Measurements from ENCODE around the gene FOXJ2. TPM values are rescaled to one million over a fixed set of nuclear protein-coding genes. Genes with fewer than 3 reads are reported as not detected.
"Not testable (repeated sequence)": the region's sequence is repeated elsewhere in the genome, so short reads cannot be mapped to it uniquely, and the experiment has no call there.

Gene FOXJ2
- total and polyA plus RNA-seq, 4 experiments from 2014 or later, result 4.8 to 33.4 (median 25.3) TPM

DNA sequence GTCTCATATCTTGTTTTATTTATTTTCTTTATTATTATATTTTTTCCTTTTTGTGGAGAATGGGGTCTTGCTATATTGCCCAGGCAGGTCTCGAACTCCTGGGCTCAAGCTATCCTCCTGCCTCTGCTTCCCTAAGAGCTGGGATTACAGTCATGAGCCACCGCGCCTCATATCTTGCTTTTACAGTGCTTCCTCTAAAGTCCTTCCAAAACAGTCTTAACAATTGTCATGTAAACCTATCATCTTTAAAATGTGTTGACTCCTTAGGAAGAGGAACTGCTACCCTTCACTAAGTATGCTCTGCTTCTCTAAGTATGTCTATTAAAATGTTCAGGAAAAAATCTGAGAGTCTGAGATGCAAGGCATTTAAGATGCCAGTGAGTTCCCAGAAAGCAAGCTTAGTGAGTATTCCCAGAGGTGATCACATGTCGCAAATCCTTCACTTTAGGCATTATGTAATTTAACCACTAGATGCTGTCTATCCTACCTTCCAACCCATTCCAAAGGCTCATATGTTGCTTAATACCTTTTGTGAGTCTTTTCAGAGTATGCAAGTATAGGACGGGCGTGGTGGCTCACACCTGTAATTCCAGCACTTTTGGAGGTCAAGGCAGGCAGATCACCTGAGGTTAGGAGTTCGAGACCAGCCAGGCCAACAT is 19.7 kb upstream of the FOXJ2 start:
- Mint-ChIP-seq H3K27me3 (peaks cover 18 to 35% of the 10 kb centered on the region in 2 donors), H3K4me1 (peaks cover 0 to 3% (median 0%) of the 10 kb centered on the region in 4 donors), H3K9me3 (no peaks in the 10 kb centered on the region), H3K4me3 (no peak overlapping the region), H3K27ac (no peak overlapping the region), H3K36me3 (no peaks in the 10 kb centered on the region)
- Histone ChIP-seq H3K36me3 (ENCODE audit: insufficient read depth, low read length) (no peaks in the 10 kb centered on the region), H3K27me3 (ENCODE audit: insufficient read depth, low read length) (no peaks in the 10 kb centered on the region), H3K4me3 (ENCODE audit: low read length in 2 of 2) (no peak overlapping the region), H3K27ac (ENCODE audit: low read depth, low read length) (no peak overlapping the region), H3K9me3 (ENCODE audit: control insufficient read depth in 1 of 2, low read length in 2 of 2) (no peaks in the 10 kb centered on the region), H3K4me1 (ENCODE audit: insufficient read depth, low read length) (no peaks in the 10 kb centered on the region)
- no peak for DNase-seq
- intact Hi-C loops (cut with micrococcal nuclease), result no loop called here
- POLR2A ChIA-PET (ENCODE audit: partially characterized antibody), result no interaction called here
- CTCF ChIA-PET (ENCODE audit: partially characterized antibody), result interaction anchor here (1.0 kb wide), 1 partner anchor 66 kb away, joined by 3 read pairs; no protein-coding TSS in a partner anchor

DNA sequence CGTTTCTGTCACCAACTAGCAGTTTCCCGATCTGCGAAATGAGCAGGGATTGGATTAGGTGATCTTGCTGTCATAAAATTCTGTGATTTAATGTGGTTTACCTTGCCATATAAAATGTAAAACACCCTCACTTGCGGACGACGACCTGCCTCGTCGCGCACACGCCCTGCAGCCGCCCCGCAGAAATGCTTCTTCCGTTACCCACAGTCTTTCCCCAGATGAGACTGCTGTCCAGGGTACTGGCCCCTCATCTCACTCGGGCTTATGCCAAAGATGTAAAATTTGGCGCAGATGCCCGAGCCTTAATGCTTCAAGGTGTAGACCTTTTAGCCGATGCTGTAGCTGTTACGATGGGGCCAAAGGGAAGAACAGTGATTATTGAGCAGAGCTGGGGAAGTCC is 17.7 kb upstream of the FOXJ2 start:
- Histone ChIP-seq H3K36me3 (ENCODE audit: insufficient read depth, low read length) (no peaks in the 10 kb centered on the region), H3K9me3 (ENCODE audit: control insufficient read depth in 1 of 2, low read length in 2 of 2) (no peaks in the 10 kb centered on the region), H3K27ac (ENCODE audit: low read depth, low read length) (no peak overlapping the region), H3K4me3 (ENCODE audit: low read length in 2 of 2) (no peak overlapping the region), H3K27me3 (ENCODE audit: insufficient read depth, low read length) (no peaks in the 10 kb centered on the region), H3K4me1 (ENCODE audit: insufficient read depth, low read length) (peaks cover 10% of the 10 kb centered on the region)
- ChIA-PET CTCF (ENCODE audit: partially characterized antibody) (interaction anchor here (1.0 to 1.5 kb wide), 3 partner anchors 19 to 81 kb away, joined by 3 to 4 read pairs (median 3); no protein-coding TSS in a partner anchor), POLR2A (ENCODE audit: partially characterized antibody) (no interaction called here)
- intact Hi-C loops (cut with micrococcal nuclease), result no loop called here
- no peak for DNase-seq
- no peak overlapping the region for H3K27ac Mint-ChIP-seq
- no peaks in the 10 kb centered on the region for H3K9me3 Mint-ChIP-seq
- no peaks in the 10 kb centered on the region for H3K36me3 Mint-ChIP-seq
- H3K4me1 Mint-ChIP-seq, result peaks cover 4 to 10% (median 5%) of the 10 kb centered on the region in 4 donors
- no peak overlapping the region for H3K4me3 Mint-ChIP-seq
- H3K27me3 Mint-ChIP-seq, result peaks cover 18 to 36% of the 10 kb centered on the region in 2 donors

DNA sequence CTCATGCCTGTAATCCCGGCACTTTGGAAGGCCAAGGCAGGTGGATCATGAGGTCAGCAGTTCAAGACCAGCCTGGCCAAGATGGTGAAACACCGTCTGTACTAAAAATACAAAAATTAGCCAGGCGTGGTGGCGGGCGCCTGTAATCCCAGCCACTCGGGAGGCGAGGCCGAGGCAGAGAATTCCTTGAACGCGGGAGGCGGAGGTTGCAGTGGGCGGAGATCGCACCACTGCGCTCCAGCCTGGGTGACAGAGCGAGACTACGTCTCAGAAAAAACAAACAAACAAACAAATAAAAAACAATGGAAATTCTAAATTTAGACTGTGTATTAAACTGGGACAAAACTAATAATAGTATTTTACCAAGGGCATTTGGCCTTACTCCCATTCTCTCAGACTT is 14.3 kb upstream of the FOXJ2 start:
- DNase-seq; H3K9me3 Mint-ChIP-seq; H3K9me3 ChIP-seq (ENCODE audit: control insufficient read depth in 1 of 2, low read length in 2 of 2); POLR2A ChIA-PET (ENCODE audit: partially characterized antibody); H3K36me3 Mint-ChIP-seq; H3K4me1 ChIP-seq (ENCODE audit: insufficient read depth, low read length); H3K27ac Mint-ChIP-seq; intact Hi-C loops (cut with micrococcal nuclease); H3K27me3 ChIP-seq (ENCODE audit: insufficient read depth, low read length); H3K36me3 ChIP-seq (ENCODE audit: insufficient read depth, low read length); H3K27ac ChIP-seq (ENCODE audit: low read depth, low read length); H3K4me3 ChIP-seq (ENCODE audit: low read length in 2 of 2); H3K4me1 Mint-ChIP-seq; CTCF ChIA-PET (ENCODE audit: partially characterized antibody): not testable (repeated sequence)
- peaks cover 13 to 29% of the 10 kb centered on the region in 2 donors for H3K27me3 Mint-ChIP-seq
- peak overlapping the region in 7 of 8 donors; percentile 35 to 71 (median 51) for H3K4me3 Mint-ChIP-seq

DNA sequence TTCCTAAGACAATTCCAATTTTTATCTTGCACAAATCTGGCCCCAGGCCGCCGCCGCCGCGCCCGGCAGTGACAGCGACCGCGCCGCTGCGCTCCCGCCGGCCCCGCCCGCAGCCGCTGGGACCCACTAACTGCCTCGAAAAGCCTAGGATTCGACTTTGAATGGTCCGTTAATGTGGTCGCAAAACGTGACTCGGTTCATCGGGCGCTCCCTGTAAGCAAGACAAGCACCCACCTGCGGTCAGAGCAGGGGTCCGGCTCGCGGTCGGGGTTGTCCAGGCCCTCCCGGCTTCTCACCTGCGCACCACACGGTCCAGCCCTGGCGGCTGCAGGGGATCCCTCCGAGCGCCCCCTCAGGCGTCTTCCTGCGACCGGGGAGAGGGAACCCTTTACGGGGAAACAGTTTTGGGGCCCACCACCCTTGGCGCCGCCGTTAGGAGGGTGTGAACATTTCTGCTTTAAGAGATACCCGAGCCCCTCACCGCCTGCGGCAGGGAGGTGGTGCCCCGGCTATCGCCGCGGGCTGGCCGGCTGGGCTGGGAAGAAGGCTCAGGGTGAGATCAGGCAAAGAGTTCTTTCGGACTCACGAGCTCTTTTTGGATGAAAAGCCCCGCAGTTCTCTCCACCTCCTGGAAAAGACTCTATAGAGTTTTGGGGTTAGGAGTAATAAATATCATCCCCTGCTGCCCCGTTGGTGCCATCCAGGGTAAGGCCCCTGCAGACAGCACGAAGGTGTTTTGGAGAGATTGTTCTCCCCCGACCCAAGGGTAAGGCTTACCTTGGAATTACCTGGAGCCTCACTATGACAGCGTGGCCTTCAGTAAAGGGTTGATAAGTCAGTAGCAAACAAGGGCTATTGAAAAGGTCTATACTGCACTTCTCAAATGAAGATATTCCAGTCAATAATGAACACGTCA is 13.6 kb upstream of the FOXJ2 start:
- Mint-ChIP-seq H3K9me3 (no peaks in the 10 kb centered on the region), H3K27ac (peak overlapping the region in 2 of 7 donors; percentile 47 to 69), H3K4me3 (peak overlapping the region; percentile 54 to 78 (median 62)), H3K27me3 (peaks cover 13 to 29% of the 10 kb centered on the region in 2 donors), H3K36me3 (no peaks in the 10 kb centered on the region), H3K4me1 (peaks cover 4 to 10% (median 5%) of the 10 kb centered on the region in 4 donors)
- CTCF ChIA-PET (ENCODE audit: partially characterized antibody), result interaction anchor here (0.6 to 0.8 kb wide), 2 partner anchors 20 to 86 kb away, joined by 3 read pairs; no protein-coding TSS in a partner anchor
- Histone ChIP-seq H3K27me3 (ENCODE audit: insufficient read depth, low read length) (no peaks in the 10 kb centered on the region), H3K9me3 (ENCODE audit: control insufficient read depth in 1 of 2, low read length in 2 of 2) (no peaks in the 10 kb centered on the region), H3K4me1 (ENCODE audit: insufficient read depth, low read length) (peaks cover 10% of the 10 kb centered on the region), H3K36me3 (ENCODE audit: insufficient read depth, low read length) (no peaks in the 10 kb centered on the region), H3K27ac (ENCODE audit: low read depth, low read length) (no peak overlapping the region), H3K4me3 (ENCODE audit: low read length in 2 of 2) (peak overlapping the region in 1 of 2 donors; percentile 22)
- POLR2A ChIA-PET (ENCODE audit: partially characterized antibody), result no interaction called here
- intact Hi-C loops (cut with micrococcal nuclease), result no loop called here
- peak in 1 of 5 donors; percentile 12 for DNase-seq

DNA sequence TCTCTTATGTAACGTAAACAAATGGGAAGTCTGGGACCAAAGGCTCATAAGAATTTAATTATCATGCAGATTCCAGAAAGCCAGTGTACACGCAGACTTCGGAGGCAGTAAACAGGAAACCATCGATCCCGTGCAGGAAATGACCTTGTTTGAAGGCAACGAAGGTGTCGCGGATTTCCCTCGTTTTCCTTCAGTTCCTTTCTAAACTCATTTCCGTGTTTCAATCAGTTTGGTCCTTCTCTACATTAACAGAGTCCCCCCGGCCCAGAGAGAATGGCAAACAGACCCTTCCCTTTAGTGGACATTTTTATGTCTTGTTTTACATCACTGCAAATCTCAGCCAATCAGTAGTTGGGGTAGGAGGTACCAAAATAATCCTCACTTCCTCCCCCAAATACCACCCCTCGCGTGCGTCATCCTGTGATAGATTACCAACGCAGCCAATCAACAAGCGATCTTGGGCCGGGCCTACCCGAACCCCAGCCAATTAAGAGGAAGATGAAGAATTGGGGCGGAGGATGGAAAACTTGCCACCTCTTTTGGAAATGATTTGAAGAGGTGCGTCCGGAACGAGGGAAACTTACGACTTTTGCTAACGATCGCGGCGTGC is 6.1 kb upstream of the FOXJ2 start:
- CTCF ChIA-PET (ENCODE audit: partially characterized antibody), result interaction anchor here (0.7 to 1.8 kb wide), 6 partner anchors 11 to 93 kb away, joined by 3 to 8 read pairs (median 3); no protein-coding TSS in a partner anchor
- Histone ChIP-seq H3K4me3 (ENCODE audit: low read length in 2 of 2) (peak overlapping the region; percentile 89 to 94), H3K4me1 (ENCODE audit: insufficient read depth, low read length) (peaks cover 14% of the 10 kb centered on the region), H3K27me3 (ENCODE audit: insufficient read depth, low read length) (no peaks in the 10 kb centered on the region), H3K36me3 (ENCODE audit: insufficient read depth, low read length) (no peaks in the 10 kb centered on the region), H3K9me3 (ENCODE audit: control insufficient read depth in 1 of 2, low read length in 2 of 2) (no peaks in the 10 kb centered on the region), H3K27ac (ENCODE audit: low read depth, low read length) (peak overlapping the region; percentile 99)
- Mint-ChIP-seq H3K27ac (peak overlapping the region; percentile 96 to 100 (median 100)), H3K27me3 (no peaks in the 10 kb centered on the region), H3K9me3 (no peaks in the 10 kb centered on the region), H3K4me3 (peak overlapping the region; percentile 90 to 99 (median 96)), H3K36me3 (peaks cover 0 to 12% of the 10 kb centered on the region in 2 donors), H3K4me1 (peaks cover 10 to 20% (median 15%) of the 10 kb centered on the region in 4 donors)
- peak; percentile 97 to 99 (median 98) for DNase-seq
- intact Hi-C loops (cut with micrococcal nuclease), result loop anchor here (1.0 to 2.0 kb wide), 9 partner anchors 8 to 216 kb away; partner anchors contain the start of genes C3AR1, NECAP1 and SLC2A3
- POLR2A ChIA-PET (ENCODE audit: partially characterized antibody), result interaction anchor here (0.7 to 3.5 kb wide), 22 partner anchors 8 to 217 kb away, joined by 3 to 59 read pairs (median 6); partner anchors contain the start of gene SLC2A3

DNA sequence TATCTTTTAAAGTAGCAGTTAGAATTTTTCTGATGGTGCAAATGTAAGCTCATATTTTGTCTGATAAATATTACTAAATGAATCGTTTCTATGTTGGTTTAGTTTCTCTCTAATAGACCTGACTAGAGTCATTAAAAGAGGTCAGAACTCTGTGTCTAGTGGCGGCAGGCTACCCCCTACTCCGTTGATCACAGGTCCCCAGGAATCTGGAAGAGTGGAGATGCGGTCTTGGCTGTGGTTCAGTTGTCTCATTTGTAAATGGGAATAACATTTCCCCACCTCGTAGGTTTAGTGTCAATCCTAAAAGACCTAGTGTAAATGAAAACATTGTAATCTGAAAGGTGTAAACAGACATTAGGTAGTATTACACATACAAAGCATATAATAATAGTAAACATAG is 4.7 kb upstream of the FOXJ2 start:
- Mint-ChIP-seq H3K9me3 (no peaks in the 10 kb centered on the region), H3K27me3 (no peaks in the 10 kb centered on the region), H3K4me1 (peaks cover 13 to 26% (median 20%) of the 10 kb centered on the region in 4 donors), H3K4me3 (peak overlapping the region; percentile 74 to 99 (median 96)), H3K36me3 (peaks cover 0 to 15% of the 10 kb centered on the region in 2 donors), H3K27ac (peak overlapping the region; percentile 96 to 100 (median 100))
- no peaks in the 10 kb centered on the region for H3K36me3 ChIP-seq (ENCODE audit: insufficient read depth, low read length)
- no peaks in the 10 kb centered on the region for H3K9me3 ChIP-seq (ENCODE audit: control insufficient read depth in 1 of 2, low read length in 2 of 2)
- peaks cover 22% of the 10 kb centered on the region for H3K4me1 ChIP-seq (ENCODE audit: insufficient read depth, low read length)
- no peaks in the 10 kb centered on the region for H3K27me3 ChIP-seq (ENCODE audit: insufficient read depth, low read length)
- DNase-seq, result no peak
- POLR2A ChIA-PET (ENCODE audit: partially characterized antibody), result interaction anchor here (1.0 to 3.5 kb wide), 16 partner anchors 8 to 165 kb away, joined by 3 to 59 read pairs (median 8); partner anchors contain the start of genes C3AR1 and SLC2A3
- no peak overlapping the region for H3K4me3 ChIP-seq (ENCODE audit: low read length in 2 of 2)
- peak overlapping the region; percentile 99 for H3K27ac ChIP-seq (ENCODE audit: low read depth, low read length)
- CTCF ChIA-PET (ENCODE audit: partially characterized antibody), result interaction anchor here (1.0 to 1.8 kb wide), 6 partner anchors 10 to 94 kb away, joined by 3 to 8 read pairs (median 6); no protein-coding TSS in a partner anchor
- intact Hi-C loops (cut with micrococcal nuclease), result loop anchor here (2.0 kb wide), 2 partner anchors 57 to 215 kb away; no protein-coding TSS in a partner anchor

Data from CD4-positive, alpha-beta memory T cell (primary cell).